ENCODE data around the gene PFKFB4. TPM values are rescaled to one million over a fixed set of nuclear protein-coding genes. Genes with fewer than 3 reads are reported as not detected.
"Not testable (repeated sequence)": the region's sequence is repeated elsewhere in the genome, so short reads cannot be mapped to it uniquely, and the experiment has no call there.

The PFKFB4 gene
- total RNA-seq, 1 donor from 2014 or later, result 1.1 TPM

DNA sequence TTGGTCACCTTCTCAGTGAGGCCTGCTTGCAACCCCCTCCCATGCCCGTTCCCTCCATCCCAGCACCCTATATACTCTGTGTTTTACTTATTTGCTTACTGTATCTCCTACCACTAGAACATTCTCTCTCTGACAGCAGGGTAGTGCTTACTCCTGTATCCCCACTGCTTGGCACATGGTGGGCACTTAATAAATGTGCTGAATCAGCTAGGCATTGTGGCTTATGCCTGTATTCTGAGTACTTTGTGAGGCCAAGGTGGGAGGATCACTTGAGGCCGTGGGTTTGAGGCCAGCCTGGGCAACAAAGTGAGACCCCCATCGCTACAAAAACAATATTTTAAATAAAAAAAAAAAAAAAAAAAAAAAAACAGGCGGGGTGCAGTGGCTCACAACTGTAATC, 45.1 kb downstream of the PFKFB4 start:
- ATAC-seq (ENCODE audit: poor library complexity), result no peak

DNA sequence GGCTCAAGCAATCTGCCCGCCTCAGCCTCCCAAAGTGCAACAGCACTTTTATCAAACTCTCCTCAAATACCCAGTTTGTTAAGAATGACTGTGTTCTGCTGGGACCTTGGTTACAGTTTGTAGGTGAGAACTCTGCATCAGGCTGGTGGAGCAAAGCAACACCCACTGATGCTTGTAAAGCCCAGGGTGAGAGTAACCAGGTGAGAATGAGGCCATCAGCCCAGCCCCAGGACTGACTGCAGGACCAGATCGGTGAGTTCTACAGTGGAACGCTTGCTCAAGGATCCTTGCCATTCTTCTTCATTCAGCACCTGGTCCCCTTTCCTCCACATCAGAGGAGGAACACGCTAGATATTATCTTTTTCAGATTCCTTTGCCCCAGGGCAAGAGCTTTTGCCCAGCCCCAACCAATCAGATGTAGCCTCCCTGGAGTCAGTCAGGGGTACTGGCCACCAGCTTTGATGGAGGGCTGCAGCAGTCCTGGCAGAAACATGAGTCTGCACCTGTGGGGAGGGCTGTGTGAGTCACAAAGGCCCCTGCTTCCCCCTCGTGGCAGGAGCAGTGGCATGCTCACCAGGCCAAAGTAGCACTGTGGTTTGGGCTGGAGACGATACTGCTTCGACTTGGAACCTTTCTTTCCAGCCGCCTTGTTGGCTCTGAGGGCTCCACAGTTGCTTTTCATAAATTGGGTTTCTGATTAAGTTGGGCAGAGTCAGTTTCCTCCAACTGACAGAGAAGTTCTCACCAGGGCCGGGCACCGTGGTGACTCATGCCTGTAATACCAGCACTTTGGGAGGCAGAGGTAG, 49.1 kb downstream of the PFKFB4 start:
- DNase-seq, result peak; percentile 62
- no peak for ATAC-seq (ENCODE audit: poor library complexity)
- intact Hi-C loops (cut with DNase I), result no loop called here

More for the DNA sequence above, 45.1 kb downstream of the PFKFB4 start:
- intact Hi-C loops (cut with DNase I), result no loop called here
- no peak for DNase-seq

DNA sequence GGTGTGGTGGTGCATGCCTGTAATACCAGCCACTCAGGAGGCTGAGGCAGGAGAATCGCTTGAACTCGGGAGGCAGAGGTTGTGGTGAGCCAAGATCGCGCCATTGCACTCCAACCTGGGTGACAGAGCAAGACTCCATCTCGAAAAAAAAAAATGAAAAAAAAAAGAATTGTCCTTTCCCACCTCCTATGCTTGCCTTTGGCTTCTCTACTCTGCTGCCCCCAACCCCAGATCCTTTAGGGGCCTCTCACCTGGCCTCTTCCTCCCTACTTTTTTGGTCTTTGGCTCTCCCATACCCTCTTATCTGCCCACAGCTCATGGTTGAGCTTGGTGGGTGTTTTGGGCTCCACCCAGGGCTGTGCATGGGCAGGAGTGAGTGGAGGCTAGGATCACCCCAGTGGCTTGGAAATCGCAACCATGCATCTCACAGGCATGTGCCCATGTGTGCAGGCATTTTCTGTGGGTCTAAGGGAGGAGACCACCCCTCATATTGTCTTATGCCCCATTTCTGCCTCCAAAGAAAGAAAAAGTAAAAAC, 50.6 kb downstream of the PFKFB4 start:
- intact Hi-C loops (cut with DNase I), result no loop called here
- ATAC-seq (ENCODE audit: poor library complexity) (no peak), DNase-seq (no peak)

DNA sequence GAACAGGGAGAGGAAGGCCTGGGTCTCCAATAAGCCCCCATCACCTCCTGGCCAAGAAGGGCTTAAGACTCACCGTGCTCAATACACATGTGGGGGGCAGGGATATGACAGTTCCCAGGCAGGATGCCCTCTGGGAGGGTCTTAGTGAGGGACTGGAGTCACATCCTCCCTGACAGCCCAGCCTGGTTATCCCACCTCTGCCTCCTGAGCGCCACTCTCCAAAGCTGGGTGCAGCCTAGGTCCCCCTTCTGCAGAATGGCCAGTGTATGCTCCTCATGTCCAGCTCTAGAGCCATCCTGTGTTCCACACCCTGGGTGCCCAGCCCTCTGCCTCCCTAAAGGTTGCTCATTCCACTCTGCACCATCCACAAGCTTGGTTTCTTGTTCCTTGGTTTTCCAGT, 51.5 kb downstream of the PFKFB4 start:
- no peak for DNase-seq
- ATAC-seq (ENCODE audit: poor library complexity), result no peak
- intact Hi-C loops (cut with DNase I), result no loop called here

- intact Hi-C loops (cut with DNase I), result no loop called here
- ATAC-seq (ENCODE audit: poor library complexity) (peak; percentile 91), DNase-seq (peak; percentile 91)
These were observed 52.3 kb downstream of the PFKFB4 start, which contains the start of gene SHISA5 for GRCh38 chr3:48504051-48504946. Gene SHISA5, minus strand, starts transcription at chr3:48504174. Its CDS starts 80 bp downstream, at chr3:48504094.

GRCh38 chr3:48503401-48504050, 53.1 kb downstream of the PFKFB4 start:
- intact Hi-C loops (cut with DNase I), result no loop called here
- DNase-seq, result peak; percentile 69
- ATAC-seq (ENCODE audit: poor library complexity), result peak; percentile 45

GRCh38 chr3:48502728-48503168, 53.9 kb downstream of the PFKFB4 start:
- DNase-seq, result peak; percentile 63
- intact Hi-C loops (cut with DNase I), result no loop called here

DNA sequence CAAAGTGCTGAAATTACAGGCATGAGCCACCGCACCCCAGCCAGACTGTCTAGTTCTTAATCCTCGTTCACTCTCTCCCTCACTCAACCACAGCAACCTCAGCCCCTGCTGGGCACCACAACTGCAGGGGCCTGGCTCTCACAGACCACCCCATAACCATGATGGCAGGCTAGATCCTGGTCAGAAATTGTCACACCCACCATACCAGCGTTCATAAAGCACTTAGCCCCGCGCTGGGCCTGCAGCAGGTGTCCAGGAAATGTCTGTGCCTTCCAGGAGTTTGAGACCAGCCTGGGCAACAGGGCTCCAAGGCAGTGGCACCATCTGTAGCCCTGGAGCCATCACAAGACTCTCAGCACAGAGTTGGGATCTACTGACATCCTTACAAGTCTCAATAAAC, 54.5 kb downstream of the PFKFB4 start:
- no peak for DNase-seq
- intact Hi-C loops (cut with DNase I), result no loop called here
- no peak for ATAC-seq (ENCODE audit: poor library complexity)

More at GRCh38 chr3:48502728-48503168, 53.9 kb downstream of the PFKFB4 start:
- ATAC-seq (ENCODE audit: poor library complexity), result peak; percentile 50

- intact Hi-C loops (cut with DNase I), result no loop called here
- DNase-seq, result no peak
- ATAC-seq (ENCODE audit: poor library complexity), result no peak
These were observed 55.4 kb downstream of the PFKFB4 start for GRCh38 chr3:48501196-48501595.

- no peak for ATAC-seq (ENCODE audit: poor library complexity)
- DNase-seq, result no peak
- intact Hi-C loops (cut with DNase I), result no loop called here
These were observed 55.9 kb downstream of the PFKFB4 start for GRCh38 chr3:48500656-48501055.

DNA sequence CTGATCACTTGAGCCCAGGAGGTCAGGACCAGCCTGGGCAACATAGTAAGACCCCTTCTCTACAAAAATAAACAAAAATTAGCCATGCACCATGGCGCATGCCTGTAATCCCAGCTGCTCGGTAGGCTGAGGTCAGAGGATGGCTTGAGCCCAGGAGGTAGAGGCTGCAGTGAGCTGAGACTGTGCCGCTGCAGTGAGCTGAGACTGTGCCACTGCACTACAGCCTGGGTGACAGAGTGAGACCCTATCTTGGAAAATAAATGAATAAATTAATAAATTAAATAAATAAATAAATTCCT, 63.5 kb downstream of the PFKFB4 start:
- no peak for DNase-seq
- ATAC-seq (ENCODE audit: poor library complexity), result no peak
- intact Hi-C loops (cut with DNase I), result no loop called here

- no peak for ATAC-seq (ENCODE audit: poor library complexity)
- DNase-seq, result no peak
- intact Hi-C loops (cut with DNase I), result no loop called here
These were observed 64.0 kb downstream of the PFKFB4 start for GRCh38 chr3:48492461-48493202.

DNA sequence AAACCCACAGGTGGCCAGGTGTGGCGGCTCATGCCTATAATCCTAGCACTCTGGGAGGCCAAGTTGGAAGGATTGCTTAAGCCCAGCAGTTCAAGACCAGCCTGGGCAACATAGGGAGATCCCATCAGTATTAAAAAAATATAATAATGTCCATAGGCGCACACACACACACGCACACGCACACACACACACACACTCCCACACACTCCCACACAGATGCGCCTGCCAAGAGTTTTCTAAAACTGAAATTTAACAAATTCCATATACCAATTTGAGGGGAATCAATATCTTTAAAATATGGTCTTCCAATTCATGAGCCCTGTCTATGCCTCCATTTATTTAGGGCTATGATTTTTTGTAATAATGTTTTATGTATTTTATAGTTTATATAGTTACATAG, 69.7 kb downstream of the PFKFB4 start:
- DNase-seq (no peak), ATAC-seq (ENCODE audit: poor library complexity) (no peak)
- intact Hi-C loops (cut with DNase I), result no loop called here

GRCh38 chr3:48482822-48483221, 73.8 kb downstream of the PFKFB4 start:
- DNase-seq; ATAC-seq (ENCODE audit: poor library complexity); intact Hi-C loops (cut with DNase I): not testable (repeated sequence)

- ATAC-seq (ENCODE audit: poor library complexity); intact Hi-C loops (cut with DNase I); DNase-seq: not testable (repeated sequence)
These were observed 75.7 kb downstream of the PFKFB4 start for GRCh38 chr3:48480891-48481290.

GRCh38 chr3:48478626-48479555, 77.7 kb downstream of the PFKFB4 start:
- ATAC-seq (ENCODE audit: poor library complexity) (no peak), DNase-seq (no peak)
- intact Hi-C loops (cut with DNase I), result no loop called here

- intact Hi-C loops (cut with DNase I), result no loop called here
- DNase-seq (no peak), ATAC-seq (ENCODE audit: poor library complexity) (no peak)
These were observed 78.6 kb downstream of the PFKFB4 start for GRCh38 chr3:48477959-48478520.

Measured in Right ventricle myocardium superior (tissue), 1 donor.